A673 (cell line): ENCODE results near the gene GPR17. TPM values are rescaled to one million over a fixed set of nuclear protein-coding genes. Genes with fewer than 3 reads are reported as not detected.

Experiments used
- BruUV-seq: library from RNA; stranded (reverse); fragments of 400-500 nt; replicated peaks from 2 replicates; lab custom pipeline; 2021; lab: Mats Ljungman, UMichigan
- CTCF ChIA-PET: fragments of 300-600 bp; sonication (Branson Sonifier 250); formaldehyde crosslinking; loops from one replicate; lab custom pipeline; 2022; ENCODE audit warnings: antibody characterized with exemption; lab: Charles Lee
- POLR2A ChIA-PET: fragments of 300-600 bp; sonication (Branson Sonifier 250); formaldehyde crosslinking; loops from one replicate; lab custom pipeline; 2022; ENCODE audit warnings: antibody characterized with exemption; ENCODE audit not compliant: low non-redundant PET; lab: Charles Lee
- DNase-seq: peaks from one replicate; pipeline ENCODE4 v3.0.0-alpha.2; 2015; ENCODE audit warnings: low spot score
- H3K27ac ChIP-seq: fragments of 200-600 bp; sonication (generic); 2 replicates; pipeline ENCODE4 v1.5.1; 2016; ENCODE audit warnings: mixed run types, low read depth, mild to moderate bottlenecking, mixed read lengths, antibody characterized with exemption, low read length; ENCODE audit not compliant: poor library complexity, severe bottlenecking
- H3K27me3 ChIP-seq: fragments of 200-600 bp; sonication (generic); replicated peaks from 2 replicates; pipeline ENCODE4 v1.6.1; 2017; ENCODE audit warnings: mixed run types, low read depth, mild to moderate bottlenecking, mixed read lengths, antibody characterized with exemption, low read length; ENCODE audit not compliant: insufficient read depth, poor library complexity
- H3K36me3 ChIP-seq: fragments of 200-600 bp; sonication (generic); 2 replicates; pipeline ENCODE4 v1.6.1; 2016; ENCODE audit warnings: mixed run types, mild to moderate bottlenecking, mixed read lengths, antibody characterized with exemption, low read length; ENCODE audit not compliant: insufficient read depth, poor library complexity, severe bottlenecking
- H3K4me1 ChIP-seq: fragments of 200-600 bp; sonication (generic); 2 replicates; pipeline ENCODE4 v1.6.1; 2017; ENCODE audit warnings: mixed run types, mild to moderate bottlenecking, mixed read lengths, antibody characterized with exemption, low read length; ENCODE audit not compliant: insufficient read depth, poor library complexity, severe bottlenecking
- H3K4me3 ChIP-seq: fragments of 200-600 bp; sonication (generic); 2 replicates; pipeline ENCODE4 v1.5.1; 2016; ENCODE audit warnings: low read depth, mixed run types, mild to moderate bottlenecking, mixed read lengths, low read length; ENCODE audit not compliant: poor library complexity, severe bottlenecking
- H3K9me3 ChIP-seq: fragments of 200-600 bp; sonication (generic); 2 replicates; pipeline ENCODE4 v1.6.1; 2016; ENCODE audit warnings: mixed run types, low read depth, mild to moderate bottlenecking, mixed read lengths, antibody characterized with exemption, low read length; ENCODE audit not compliant: poor library complexity, severe bottlenecking
- EZH2 ChIP-seq: fragments of 200-600 bp; sonication (generic); IDR thresholded peaks from 2 replicates; pipeline ENCODE4 v1.6.1; 2017; ENCODE audit warnings: borderline replicate concordance, low read depth, mild to moderate bottlenecking, mixed read lengths, antibody characterized with exemption, low read length; ENCODE audit not compliant: poor library complexity, severe bottlenecking
- intact Hi-C: fragments of 100-400 bp; cut with micrococcal nuclease; formaldehyde crosslinking; loops from one replicate; pipeline ENCODE4 v1.10.0; 2022; ENCODE audit not compliant: unreplicated experiment
- total RNA-seq: library from RNA; stranded (reverse); gene quantifications from 2 replicates; pipeline ENCODE4 v1.2.3, GENCODE V29; 2021
- TF ChIP-seq, protein P1 (sequence below): fragments of 300-800, 200-600 bp; sonication (generic); conservative IDR thresholded peaks from 2 replicates; pipeline ENCODE4 v1.5.1; 2017; ENCODE audit warnings: low read depth, mild to moderate bottlenecking, antibody characterized with exemption, low read length, moderate library complexity, mixed read lengths

Gene GPR17
- total RNA-seq, 1 experiment from 2014 or later = 0.45 TPM

DNA sequence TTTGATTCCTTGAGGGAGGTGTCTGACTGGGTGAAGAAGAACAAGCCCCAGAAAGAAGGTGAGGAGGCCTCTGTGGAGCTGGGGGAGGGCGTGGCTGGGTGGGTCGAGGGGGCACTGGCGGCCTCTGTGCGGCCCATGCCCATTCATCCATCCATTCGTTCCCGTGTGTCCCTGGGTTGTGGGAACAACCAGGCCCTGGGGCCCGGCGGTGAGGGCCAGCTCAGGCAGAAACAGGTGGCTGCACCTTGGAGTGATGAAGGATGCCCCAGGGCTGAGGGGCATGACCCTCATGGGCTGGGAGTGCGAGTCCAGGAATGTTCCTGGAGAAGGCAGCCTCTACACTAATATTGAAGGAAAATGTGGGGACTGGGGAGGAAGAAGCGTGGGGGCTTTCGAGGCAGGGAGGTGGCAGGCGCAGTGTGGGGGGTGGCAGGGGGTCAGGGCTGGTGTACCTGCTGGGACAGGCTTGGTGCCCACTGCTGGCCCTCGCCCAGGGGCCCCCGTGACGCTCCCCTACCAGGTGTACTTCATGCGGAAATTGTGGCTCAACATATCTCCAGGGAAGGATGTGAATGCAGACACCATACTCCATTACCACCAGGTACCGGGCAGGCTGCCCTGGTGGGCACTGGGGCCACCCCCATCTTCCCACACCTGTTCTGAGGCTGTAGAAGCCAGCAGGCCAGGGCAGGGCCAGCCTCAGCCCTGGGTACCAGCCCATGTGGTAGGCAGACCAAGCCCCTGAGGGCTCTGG lies 11.2 kb upstream of the GPR17 start:
- no peaks in the 10 kb centered on the region for H3K36me3 ChIP-seq
- no peak for DNase-seq
- H3K4me1 ChIP-seq = peaks cover 15% of the 10 kb centered on the region
- H3K4me3 ChIP-seq = no peak overlapping the region
- ChIA-PET POLR2A (no interaction called here), CTCF (no interaction called here)
- TF ChIP-seq, protein P1, sequence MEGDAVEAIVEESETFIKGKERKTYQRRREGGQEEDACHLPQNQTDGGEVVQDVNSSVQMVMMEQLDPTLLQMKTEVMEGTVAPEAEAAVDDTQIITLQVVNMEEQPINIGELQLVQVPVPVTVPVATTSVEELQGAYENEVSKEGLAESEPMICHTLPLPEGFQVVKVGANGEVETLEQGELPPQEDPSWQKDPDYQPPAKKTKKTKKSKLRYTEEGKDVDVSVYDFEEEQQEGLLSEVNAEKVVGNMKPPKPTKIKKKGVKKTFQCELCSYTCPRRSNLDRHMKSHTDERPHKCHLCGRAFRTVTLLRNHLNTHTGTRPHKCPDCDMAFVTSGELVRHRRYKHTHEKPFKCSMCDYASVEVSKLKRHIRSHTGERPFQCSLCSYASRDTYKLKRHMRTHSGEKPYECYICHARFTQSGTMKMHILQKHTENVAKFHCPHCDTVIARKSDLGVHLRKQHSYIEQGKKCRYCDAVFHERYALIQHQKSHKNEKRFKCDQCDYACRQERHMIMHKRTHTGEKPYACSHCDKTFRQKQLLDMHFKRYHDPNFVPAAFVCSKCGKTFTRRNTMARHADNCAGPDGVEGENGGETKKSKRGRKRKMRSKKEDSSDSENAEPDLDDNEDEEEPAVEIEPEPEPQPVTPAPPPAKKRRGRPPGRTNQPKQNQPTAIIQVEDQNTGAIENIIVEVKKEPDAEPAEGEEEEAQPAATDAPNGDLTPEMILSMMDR = no peak
- TF ChIP-seq EZH2 = no peak
- H3K27me3 ChIP-seq = no peaks in the 10 kb centered on the region
- BruUV-seq = no TSS peak
- H3K9me3 ChIP-seq = no peaks in the 10 kb centered on the region
- H3K27ac ChIP-seq = no peak overlapping the region
- intact Hi-C loops = no loop called here

GRCh38 chr2:127635380-127636237 lies 10.3 kb upstream of the GPR17 start:
- Histone ChIP-seq H3K4me1 (peaks cover 15% of the 10 kb centered on the region), H3K27ac (no peak overlapping the region), H3K36me3 (no peaks in the 10 kb centered on the region), H3K9me3 (no peaks in the 10 kb centered on the region), H3K4me3 (no peak overlapping the region), H3K27me3 (no peaks in the 10 kb centered on the region)
- no TSS peak for BruUV-seq
- DNase-seq = no peak
- ChIA-PET CTCF (no interaction called here), POLR2A (no interaction called here)
- intact Hi-C loops = no loop called here
- TF ChIP-seq, protein P1 = no peak

- BruUV-seq = no TSS peak
- no peak overlapping the region for H3K4me3 ChIP-seq
- POLR2A ChIA-PET = interaction anchor here (0.5 kb wide), 1 partner anchor 99 kb away, joined by 3 read pairs; no protein-coding TSS in a partner anchor
- DNase-seq = no peak
- CTCF ChIA-PET = no interaction called here
- H3K36me3 ChIP-seq = no peaks in the 10 kb centered on the region
- H3K27ac ChIP-seq = peak overlapping the region; percentile 77
- peaks cover 15% of the 10 kb centered on the region for H3K4me1 ChIP-seq
- no peaks in the 10 kb centered on the region for H3K27me3 ChIP-seq
- intact Hi-C loops = no loop called here
- no peak for TF ChIP-seq EZH2
- TF ChIP-seq, protein P1 = no peak
- H3K9me3 ChIP-seq = no peaks in the 10 kb centered on the region
Observed at GRCh38 chr2:127636248-127637235, 9.4 kb upstream of the GPR17 start.
